ENCODE results near the gene DPP6. TPM values are rescaled to one million over a fixed set of nuclear protein-coding genes. Genes with fewer than 3 reads are reported as not detected.
"Not testable (repeated sequence)": the region's sequence is repeated elsewhere in the genome, so short reads cannot be mapped to it uniquely, and the experiment has no call there.

DPP6 gene
- total and polyA plus RNA-seq, 8 donors, result 1.0 to 11.2 (median 2.6) TPM

DNA sequence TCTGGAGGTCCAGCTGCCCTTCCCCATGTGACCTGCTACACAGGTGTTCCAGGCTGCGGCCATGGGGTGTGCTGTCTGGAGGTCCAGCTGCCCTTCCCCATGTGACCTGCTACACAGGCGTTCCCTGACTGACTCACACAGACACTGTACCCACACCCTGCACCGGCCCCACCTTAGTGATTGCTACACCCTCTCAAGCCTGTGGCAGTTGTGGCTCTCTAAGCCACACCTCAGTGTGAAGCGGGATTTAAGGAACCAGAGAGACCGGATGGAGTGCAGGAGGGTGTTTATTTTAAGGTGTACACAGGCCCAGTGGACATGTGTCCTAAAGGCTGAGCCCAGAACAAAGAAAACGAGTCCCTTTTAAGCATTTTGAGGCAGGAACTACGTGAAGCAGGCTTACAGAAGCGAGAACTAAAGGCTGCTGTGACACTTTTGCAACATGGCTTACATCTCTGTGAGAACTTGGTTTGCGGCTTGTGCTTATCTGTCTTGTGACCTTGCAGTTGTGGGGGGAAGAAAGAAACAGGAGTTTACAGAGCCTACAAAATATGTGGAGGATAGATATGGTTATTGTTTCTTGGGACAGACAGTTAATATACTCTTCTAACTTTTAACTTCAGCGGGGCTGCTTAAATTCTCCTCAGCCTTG, 624.4 kb downstream of the DPP6 start:
- no peak overlapping the region for H3K4me3 ChIP-seq
- H3K27me3 ChIP-seq, result no peaks in the 10 kb centered on the region
- DNase-seq, result peak in 2 of 6 donors; percentile 45 to 53
- no peaks in the 10 kb centered on the region for H3K36me3 ChIP-seq
- WGBS, 2 donors, result 44 to 45% methylated on average over 9 to 10 of the region's 10 CpGs
- H3K4me1 ChIP-seq, result no peaks in the 10 kb centered on the region
- ATAC-seq, result peak; percentile 72 to 86 (median 84)
- no peak overlapping the region for H3K27ac ChIP-seq
- intact Hi-C loops (cut with DNase I), result no loop called here
- H3K9me3 ChIP-seq, result no peaks in the 10 kb centered on the region
- TF ChIP-seq, protein P1, sequence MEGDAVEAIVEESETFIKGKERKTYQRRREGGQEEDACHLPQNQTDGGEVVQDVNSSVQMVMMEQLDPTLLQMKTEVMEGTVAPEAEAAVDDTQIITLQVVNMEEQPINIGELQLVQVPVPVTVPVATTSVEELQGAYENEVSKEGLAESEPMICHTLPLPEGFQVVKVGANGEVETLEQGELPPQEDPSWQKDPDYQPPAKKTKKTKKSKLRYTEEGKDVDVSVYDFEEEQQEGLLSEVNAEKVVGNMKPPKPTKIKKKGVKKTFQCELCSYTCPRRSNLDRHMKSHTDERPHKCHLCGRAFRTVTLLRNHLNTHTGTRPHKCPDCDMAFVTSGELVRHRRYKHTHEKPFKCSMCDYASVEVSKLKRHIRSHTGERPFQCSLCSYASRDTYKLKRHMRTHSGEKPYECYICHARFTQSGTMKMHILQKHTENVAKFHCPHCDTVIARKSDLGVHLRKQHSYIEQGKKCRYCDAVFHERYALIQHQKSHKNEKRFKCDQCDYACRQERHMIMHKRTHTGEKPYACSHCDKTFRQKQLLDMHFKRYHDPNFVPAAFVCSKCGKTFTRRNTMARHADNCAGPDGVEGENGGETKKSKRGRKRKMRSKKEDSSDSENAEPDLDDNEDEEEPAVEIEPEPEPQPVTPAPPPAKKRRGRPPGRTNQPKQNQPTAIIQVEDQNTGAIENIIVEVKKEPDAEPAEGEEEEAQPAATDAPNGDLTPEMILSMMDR (IDR thresholded peaks at IDR 0.05), result no peak
- no peak for FAIRE-seq

DNA sequence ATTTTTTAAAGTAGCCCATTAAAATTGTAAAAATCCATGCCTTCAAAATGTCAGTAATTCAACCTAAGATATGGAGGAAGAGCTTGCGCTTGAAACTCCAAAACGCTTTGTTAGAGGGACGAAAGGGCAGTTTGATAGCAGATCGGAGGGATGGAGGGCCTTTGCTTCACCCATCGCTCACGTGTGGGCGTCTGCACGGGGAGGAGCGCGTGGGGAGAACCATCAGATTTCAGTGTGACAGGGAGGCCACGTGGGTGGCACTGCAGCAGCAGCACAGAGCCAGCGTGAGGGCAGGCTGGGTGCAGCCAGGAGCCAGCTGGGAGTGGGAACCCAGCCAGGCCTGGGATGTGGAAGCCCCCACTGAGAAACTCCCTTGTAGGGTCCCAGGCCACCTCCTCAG, 625.3 kb downstream of the DPP6 start:
- H3K4me3 ChIP-seq, result no peak overlapping the region
- no peak for FAIRE-seq
- no peak for DNase-seq
- intact Hi-C loops (cut with DNase I), result no loop called here
- WGBS, 2 donors, result 91 to 92% methylated on average over 12 of the region's 12 CpGs
- ATAC-seq, result no peak
- no peak overlapping the region for H3K27ac ChIP-seq
- no peaks in the 10 kb centered on the region for H3K4me1 ChIP-seq
- no peaks in the 10 kb centered on the region for H3K9me3 ChIP-seq
- H3K36me3 ChIP-seq, result no peaks in the 10 kb centered on the region
- TF ChIP-seq, protein P1 (IDR thresholded peaks at IDR 0.05), result no peak
- H3K27me3 ChIP-seq, result no peaks in the 10 kb centered on the region

DNA sequence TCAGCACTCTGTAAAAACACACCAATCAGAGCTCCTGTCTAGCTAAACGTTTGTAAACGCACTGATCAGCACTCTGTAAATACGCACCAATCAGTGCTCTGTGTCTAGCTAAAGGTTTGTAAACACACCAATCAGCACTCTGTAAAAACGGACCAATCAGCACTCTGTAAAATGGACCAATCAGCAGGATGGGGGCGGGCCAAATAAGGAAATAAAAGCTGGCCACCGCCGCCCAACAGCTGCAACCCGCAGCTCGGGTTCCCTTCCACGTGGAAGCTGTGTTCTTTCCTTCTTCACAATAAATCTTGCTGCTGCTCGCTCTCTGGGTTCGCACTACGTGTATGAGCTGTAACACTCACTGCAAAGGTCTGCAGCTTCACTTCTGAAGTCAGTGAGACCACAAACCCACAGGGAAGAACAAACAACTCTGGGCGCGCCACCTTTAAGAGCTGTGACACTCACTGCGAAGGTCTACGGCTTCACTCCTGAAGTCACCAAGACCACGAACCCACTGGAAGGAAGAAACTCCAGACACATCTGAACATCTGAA, 625.9 kb downstream of the DPP6 start:
- H3K4me1 ChIP-seq; H3K4me3 ChIP-seq; H3K27me3 ChIP-seq; H3K36me3 ChIP-seq; intact Hi-C loops (cut with DNase I); ATAC-seq; H3K27ac ChIP-seq; FAIRE-seq; H3K9me3 ChIP-seq; DNase-seq: not testable (repeated sequence)
- 82 to 89% methylated on average over 18 of the region's 18 CpGs for WGBS, 2 donors

DNA sequence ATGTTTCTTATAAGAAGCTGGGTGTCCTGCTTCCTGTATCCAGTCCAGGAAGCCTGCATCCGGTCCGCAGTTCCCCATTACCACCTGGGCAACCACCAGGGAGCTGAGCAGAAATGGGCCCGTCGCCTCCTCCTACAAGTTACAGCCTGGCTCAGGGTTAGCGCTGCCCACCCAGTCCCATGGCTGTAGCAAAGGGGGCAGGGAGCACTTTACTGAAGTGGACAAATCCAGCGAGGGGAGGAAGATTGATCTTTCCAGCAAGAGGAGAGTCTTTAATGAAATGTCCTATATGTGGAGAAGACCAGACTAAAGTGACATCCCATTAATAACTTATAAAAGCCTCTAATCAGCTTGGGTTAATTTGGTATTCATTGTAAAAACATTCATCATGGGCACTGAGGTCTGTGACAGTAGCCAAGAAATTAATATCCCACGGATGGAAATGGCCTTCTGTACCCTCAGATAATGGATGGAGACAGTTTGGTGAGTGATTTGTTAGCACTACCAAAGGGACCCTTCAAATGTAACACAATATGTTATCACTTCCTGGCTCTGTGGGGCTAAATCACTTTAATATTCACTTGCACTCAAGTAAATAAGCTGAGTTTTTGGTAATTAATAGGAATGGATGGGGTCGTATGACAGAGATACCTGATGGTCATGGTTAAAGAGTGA, 627.3 kb downstream of the DPP6 start:
- WGBS, 2 donors, result 78 to 82% methylated on average over 8 of the region's 8 CpGs
- no peak overlapping the region for H3K4me3 ChIP-seq
- no peaks in the 10 kb centered on the region for H3K36me3 ChIP-seq
- no peaks in the 10 kb centered on the region for H3K27me3 ChIP-seq
- DNase-seq (no peak), ATAC-seq (peak in 1 of 4 donors; percentile 28), FAIRE-seq (no peak)
- H3K9me3 ChIP-seq, result no peaks in the 10 kb centered on the region
- TF ChIP-seq, protein P1 (IDR thresholded peaks at IDR 0.05), result no peak
- H3K4me1 ChIP-seq, result no peaks in the 10 kb centered on the region
- intact Hi-C loops (cut with DNase I), result no loop called here
- no peak overlapping the region for H3K27ac ChIP-seq

DNA sequence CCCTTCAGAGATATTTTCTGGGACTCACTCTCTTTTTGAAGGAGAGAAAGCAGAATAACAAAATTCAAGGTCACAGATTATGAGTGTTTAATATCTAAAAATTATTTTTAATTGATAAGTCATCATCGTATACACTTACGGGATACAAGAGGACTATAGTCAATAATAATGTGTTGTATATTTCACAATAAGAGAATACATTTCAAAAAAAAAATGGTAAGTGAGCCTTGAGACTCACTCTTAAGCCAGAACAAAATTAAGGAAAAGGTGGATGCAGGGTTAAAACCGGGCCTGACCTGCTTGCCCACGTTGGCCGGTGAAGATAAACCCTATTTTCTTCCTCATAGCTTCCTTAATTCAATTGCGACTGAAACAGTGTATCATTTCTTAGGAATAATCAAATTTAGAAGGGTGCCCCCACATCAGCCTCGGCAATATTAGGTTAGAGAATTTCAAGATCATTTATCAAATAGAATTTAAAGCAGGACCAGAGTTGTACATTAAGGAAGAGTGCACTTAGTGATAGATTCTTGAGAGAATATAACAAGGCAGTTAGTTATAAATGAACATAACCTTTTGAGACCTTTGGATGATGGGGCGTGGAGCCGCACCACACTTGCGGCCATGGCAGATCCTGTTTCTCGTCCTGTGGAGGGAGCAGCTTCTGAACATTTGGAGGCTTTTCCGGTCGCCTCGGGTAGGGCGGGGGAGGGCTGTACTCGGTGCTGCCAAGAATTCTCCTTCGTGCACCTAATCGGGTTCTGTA, 628.9 kb downstream of the DPP6 start:
- DNase-seq (no peak), ATAC-seq (no peak), FAIRE-seq (no peak)
- Histone ChIP-seq H3K36me3 (no peaks in the 10 kb centered on the region), H3K4me3 (no peak overlapping the region), H3K27me3 (no peaks in the 10 kb centered on the region), H3K4me1 (no peaks in the 10 kb centered on the region), H3K27ac (no peak overlapping the region), H3K9me3 (no peaks in the 10 kb centered on the region)
- intact Hi-C loops (cut with DNase I), result no loop called here
- TF ChIP-seq, protein P1 (IDR thresholded peaks at IDR 0.05), result no peak
- 76 to 82% methylated on average over 18 of the region's 18 CpGs for WGBS, 2 donors
